DOHH2 (cell line): ENCODE results near the gene ZSWIM6.

ENCODE experiments used
- H3F3A ChIP-seq: fragments of 200-600 bp; sonication (generic), shearing (Covaris generic); 2 replicates; pipeline ENCODE4 v1.6.0; 2016; ENCODE audit warnings: antibody characterized with exemption, mild to moderate bottlenecking; ENCODE audit not compliant: control insufficient read depth, insufficient read depth
- H3K27ac ChIP-seq: fragments of 200-600 bp; sonication (generic); 2 replicates; pipeline ENCODE4 v1.5.1; 2014; ENCODE audit warnings: low read depth, mild to moderate bottlenecking, low read length, moderate library complexity
- H3K27me3 ChIP-seq: fragments of 200-600 bp; sonication (generic); 2 replicates; pipeline ENCODE4 v1.6.1; 2014; ENCODE audit warnings: mild to moderate bottlenecking, low read length, mixed read lengths; ENCODE audit not compliant: control insufficient read depth
- H3K36me3 ChIP-seq: fragments of 200-600 bp; sonication (generic); 2 replicates; pipeline ENCODE4 v1.6.1; 2014; ENCODE audit warnings: mild to moderate bottlenecking, low read length, moderate library complexity, mixed read lengths; ENCODE audit not compliant: control insufficient read depth
- H3K4me1 ChIP-seq: fragments of 200-600 bp; sonication (generic); 2 replicates; pipeline ENCODE4 v1.6.1; 2014; ENCODE audit warnings: mild to moderate bottlenecking, low read length, mixed read lengths; ENCODE audit not compliant: control insufficient read depth
- H3K4me2 ChIP-seq: fragments of 200-600 bp; sonication (generic); 2 replicates; pipeline ENCODE4 v1.6.0; 2014; ENCODE audit warnings: mild to moderate bottlenecking, low read length, moderate library complexity
- H3K4me3 ChIP-seq: fragments of 200-600 bp; sonication (generic); 2 replicates; pipeline ENCODE4 v1.5.1; 2014; ENCODE audit warnings: mild to moderate bottlenecking, low read length, mixed read lengths
- H3K79me2 ChIP-seq: fragments of 200-600 bp; sonication (generic); 2 replicates; pipeline ENCODE4 v1.6.1; 2014; ENCODE audit warnings: mild to moderate bottlenecking, low read length, mixed read lengths; ENCODE audit not compliant: control insufficient read depth
- H3K9me2 ChIP-seq: fragments of 200-600 bp; sonication (generic); replicated peaks from 2 replicates; pipeline ENCODE4 v1.6.1; 2014; ENCODE audit warnings: mild to moderate bottlenecking, low read length, mixed read lengths; ENCODE audit not compliant: control insufficient read depth
- H3K9me3 ChIP-seq: fragments of 200-600 bp; sonication (generic); 2 replicates; pipeline ENCODE4 v1.6.1; 2014; ENCODE audit warnings: antibody characterized with exemption, low read length, mixed read lengths; ENCODE audit not compliant: control insufficient read depth, insufficient read depth
- H4K20me1 ChIP-seq: fragments of 200-600 bp; sonication (generic); 2 replicates; pipeline ENCODE4 v1.6.0; 2014; ENCODE audit warnings: low read depth, mild to moderate bottlenecking, antibody characterized with exemption, low read length, moderate library complexity; ENCODE audit not compliant: control insufficient read depth, insufficient read depth
- CTCF ChIP-seq: fragments of 200-600 bp; sonication (generic); IDR thresholded peaks from one replicate; pipeline ENCODE4 v1.5.1; 2014; ENCODE audit warnings: antibody characterized with exemption, mild to moderate bottlenecking, low read depth, low read length; ENCODE audit not compliant: poor library complexity, severe bottlenecking
- EZH2phosphoT487 ChIP-seq: fragments of 200-600 bp; sonication (generic); IDR thresholded peaks from 2 replicates; pipeline ENCODE4 v1.6.1; 2017; ENCODE audit warnings: borderline replicate concordance, mild to moderate bottlenecking, antibody characterized with exemption, low read length, moderate library complexity, mixed read lengths

ZSWIM6 gene

DNA sequence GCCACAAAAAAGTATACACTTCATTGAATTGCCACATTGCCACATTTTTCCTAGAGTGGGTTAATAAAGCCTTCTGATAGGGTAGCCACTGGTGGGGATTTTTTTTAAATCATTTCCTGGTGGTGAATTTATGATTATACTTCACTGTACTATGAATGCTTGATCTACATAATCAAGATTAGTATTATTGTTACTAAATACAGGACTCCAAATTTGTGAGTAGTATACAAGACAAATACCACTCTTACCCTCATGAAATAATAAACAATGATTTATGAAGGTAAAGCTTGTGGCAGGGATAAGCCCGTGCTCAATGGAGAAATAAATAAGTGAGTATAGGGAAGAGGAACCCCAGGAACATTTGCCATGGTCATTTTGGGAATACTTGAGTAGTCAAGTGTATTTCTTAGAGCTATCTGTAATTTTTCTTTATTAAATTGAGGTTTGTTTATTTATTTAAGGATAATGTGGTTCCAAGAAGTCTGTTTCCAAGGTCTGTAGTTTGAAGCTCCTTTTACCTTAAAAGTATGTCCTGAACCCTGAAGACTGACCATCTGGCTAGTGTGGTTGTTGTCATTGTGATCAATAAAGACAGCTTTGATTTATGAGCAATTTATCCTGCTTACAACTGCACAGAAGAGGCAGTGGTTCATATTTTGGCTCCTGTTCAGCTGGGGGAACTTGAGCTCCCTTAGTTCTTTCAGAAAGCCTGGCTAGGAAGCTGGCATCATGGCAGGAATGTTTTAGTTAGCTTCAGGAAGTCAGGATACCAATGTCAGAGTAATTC is 118.6 kb downstream of the ZSWIM6 start:
- no peaks in the 10 kb centered on the region for H3F3A ChIP-seq
- H3K4me2 ChIP-seq: no peak overlapping the region
- no peaks in the 10 kb centered on the region for H3K4me1 ChIP-seq
- TF ChIP-seq EZH2phosphoT487 (no peak), CTCF (no peak)
- no peaks in the 10 kb centered on the region for H3K27me3 ChIP-seq
- H3K9me3 ChIP-seq: peaks cover 6% of the 10 kb centered on the region; the same call in 1 of the 2 replicates
- H3K4me3 ChIP-seq: no peak overlapping the region
- no peaks in the 10 kb centered on the region for H3K9me2 ChIP-seq
- H3K79me2 ChIP-seq: no peaks in the 10 kb centered on the region
- no peaks in the 10 kb centered on the region for H4K20me1 ChIP-seq
- no peaks in the 10 kb centered on the region for H3K36me3 ChIP-seq
- H3K27ac ChIP-seq: no peak overlapping the region

- Histone ChIP-seq H3K27me3 (no peaks in the 10 kb centered on the region), H3K4me2 (no peak overlapping the region), H3K9me2 (no peaks in the 10 kb centered on the region), H3K27ac (no peak overlapping the region), H3K9me3 (no peaks in the 10 kb centered on the region), H3K36me3 (no peaks in the 10 kb centered on the region), H3F3A (no peaks in the 10 kb centered on the region), H3K4me3 (no peak overlapping the region), H3K79me2 (no peaks in the 10 kb centered on the region), H3K4me1 (no peaks in the 10 kb centered on the region), H4K20me1 (no peaks in the 10 kb centered on the region)
- TF ChIP-seq CTCF (no peak), EZH2phosphoT487 (no peak)
Measured at GRCh38 chr5:61455179-61456006, 123.3 kb downstream of the ZSWIM6 start.

- Histone ChIP-seq H3K36me3 (no peaks in the 10 kb centered on the region), H3K4me2 (no peak overlapping the region), H3K27ac (no peak overlapping the region), H3K27me3 (no peaks in the 10 kb centered on the region), H3K9me2 (no peaks in the 10 kb centered on the region), H3K4me1 (no peaks in the 10 kb centered on the region), H3K79me2 (no peaks in the 10 kb centered on the region), H3F3A (no peaks in the 10 kb centered on the region), H3K9me3 (no peaks in the 10 kb centered on the region), H3K4me3 (no peak overlapping the region), H4K20me1 (no peaks in the 10 kb centered on the region)
- TF ChIP-seq EZH2phosphoT487: no peak
Measured at GRCh38 chr5:61460471-61460870, 128.4 kb downstream of the ZSWIM6 start.

DNA sequence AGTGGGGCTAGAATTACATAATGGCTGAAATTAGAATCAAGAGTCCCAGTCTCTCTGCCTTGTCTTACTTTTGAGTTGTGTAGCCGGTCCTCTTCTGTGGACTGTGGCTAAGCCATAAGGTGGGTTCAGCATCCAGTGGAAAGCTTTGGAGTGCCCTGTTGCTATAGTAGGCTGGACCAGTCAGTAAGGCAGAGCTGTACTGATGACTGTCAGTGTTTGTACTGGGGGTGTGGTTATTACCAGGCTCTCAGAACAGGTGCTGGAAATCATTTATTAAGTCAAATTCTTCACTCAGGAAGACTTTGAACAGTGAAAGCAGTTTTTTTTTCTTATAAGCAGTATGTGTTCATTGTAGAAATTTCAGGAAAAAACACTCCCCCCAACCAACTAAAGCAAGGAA is 129.4 kb downstream of the ZSWIM6 start:
- no peaks in the 10 kb centered on the region for H3K4me1 ChIP-seq
- H3K9me3 ChIP-seq: no peaks in the 10 kb centered on the region
- H3F3A ChIP-seq: no peaks in the 10 kb centered on the region
- H3K27me3 ChIP-seq: no peaks in the 10 kb centered on the region
- TF ChIP-seq CTCF (no peak), EZH2phosphoT487 (no peak)
- no peaks in the 10 kb centered on the region for H3K9me2 ChIP-seq
- no peak overlapping the region for H3K4me3 ChIP-seq
- H4K20me1 ChIP-seq: no peaks in the 10 kb centered on the region
- no peak overlapping the region for H3K4me2 ChIP-seq
- no peak overlapping the region for H3K27ac ChIP-seq
- no peaks in the 10 kb centered on the region for H3K79me2 ChIP-seq
- no peaks in the 10 kb centered on the region for H3K36me3 ChIP-seq
